NCI-H1417 (cell line): ENCODE results near the gene MFNG.

Source experiments
- DNase-seq, 3 experiments: peaks; one replicate each; lab custom pipeline; 2025; lab: John Stamatoyannopoulos, UW

MFNG gene

GRCh38 chr22:37511395-37512104 is 25.4 kb upstream of the MFNG start:
- DNase-seq: no peak

- no peak for DNase-seq
These were observed 23.9 kb upstream of the MFNG start for GRCh38 chr22:37510091-37510490.

- no peak for DNase-seq
These were observed 23.1 kb upstream of the MFNG start for GRCh38 chr22:37509059-37509860.

- no peak for DNase-seq
These were observed 22.3 kb upstream of the MFNG start for GRCh38 chr22:37508431-37508992.

- DNase-seq: no peak
These were observed 21.5 kb upstream of the MFNG start for GRCh38 chr22:37507731-37508130.

- peak in 1 of 3 experiments; percentile 10 for DNase-seq
These were observed 19.8 kb upstream of the MFNG start for GRCh38 chr22:37505989-37506388.

GRCh38 chr22:37505565-37505964 is 19.4 kb upstream of the MFNG start:
- no peak for DNase-seq

- DNase-seq: no peak
These were observed 18.8 kb upstream of the MFNG start for GRCh38 chr22:37504964-37505363.

GRCh38 chr22:37503850-37504249 is 17.7 kb upstream of the MFNG start:
- no peak for DNase-seq

GRCh38 chr22:37503183-37503683 is 17.0 kb upstream of the MFNG start:
- no peak for DNase-seq

- DNase-seq: peak in 1 of 3 experiments; percentile 26
These were observed 16.4 kb upstream of the MFNG start for GRCh38 chr22:37502342-37503182.

GRCh38 chr22:37501610-37502341 is 15.6 kb upstream of the MFNG start:
- DNase-seq: peak; percentile 5 to 78 (median 60)

GRCh38 chr22:37500745-37501609 is 14.8 kb upstream of the MFNG start:
- DNase-seq: no peak

GRCh38 chr22:37499789-37500540 is 13.8 kb upstream of the MFNG start:
- DNase-seq: no peak

- no peak for DNase-seq
These were observed 13.0 kb upstream of the MFNG start for GRCh38 chr22:37499027-37499707.

- peak in 2 of 3 experiments; percentile 7 to 32 for DNase-seq
These were observed 12.2 kb upstream of the MFNG start for GRCh38 chr22:37498289-37498909.

- DNase-seq: no peak
These were observed 10.9 kb upstream of the MFNG start for GRCh38 chr22:37497062-37497599.

- DNase-seq: no peak
These were observed 10.5 kb upstream of the MFNG start for GRCh38 chr22:37496651-37497050.
